ENCODE results near the gene LY6G5B. TPM values are rescaled to one million over a fixed set of nuclear protein-coding genes. Genes with fewer than 3 reads are reported as not detected.

Gene LY6G5B
- total and polyA plus RNA-seq, 2 donors (not counting 1 experiment from before 2014, with no cell fraction given): 28.4 to 44.2 TPM

DNA sequence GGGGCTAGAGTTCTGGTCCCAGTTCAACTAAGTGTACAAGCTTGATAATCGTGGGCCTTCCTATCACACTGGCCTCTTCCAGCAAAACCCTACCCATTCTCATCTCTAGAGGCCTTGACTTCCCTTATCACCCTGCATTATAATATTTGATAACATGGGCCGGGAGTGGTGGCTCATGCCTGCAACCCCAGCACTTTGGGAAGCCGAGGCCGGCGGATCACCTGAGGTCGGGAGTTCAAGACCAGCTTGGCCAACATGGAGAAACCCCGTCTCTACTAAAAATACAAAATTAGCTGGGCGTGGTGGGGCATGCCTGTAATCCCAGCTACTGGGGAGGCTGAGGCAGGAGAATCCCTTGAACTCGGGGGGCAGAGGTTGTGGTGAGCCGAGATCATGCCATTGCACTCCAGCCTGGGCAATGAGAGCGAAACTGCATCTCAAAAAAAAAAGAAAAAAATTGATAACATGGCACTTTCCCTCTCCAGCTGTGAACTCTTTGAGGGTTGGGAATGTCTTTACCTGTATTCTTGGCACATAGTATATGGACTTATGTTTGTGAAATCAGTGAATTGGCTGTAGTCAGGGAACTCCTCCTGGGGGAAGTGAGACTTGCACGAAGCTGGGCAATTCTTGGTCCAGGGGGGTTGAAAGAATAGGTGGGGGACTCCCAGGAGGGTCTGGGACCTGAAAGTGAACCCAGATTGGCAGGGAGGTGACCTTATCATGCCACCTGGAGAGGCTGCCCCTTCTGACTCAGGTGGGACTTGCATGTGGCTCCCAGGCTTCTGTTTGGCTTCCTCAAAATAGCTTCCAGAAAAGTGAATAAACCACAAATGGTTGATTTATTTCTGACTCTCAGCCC is 8.3 kb upstream of the LY6G5B start:
- H3K4me3 Mint-ChIP-seq: peak overlapping the region; percentile 94
- Histone ChIP-seq H3K4me3 (ENCODE audit: control extremely low read depth in 1 of 5, extremely low read depth in 1 of 5, insufficient read depth in 1 of 5, low read depth in 2 of 5, low read length in 4 of 5) (peak overlapping the region in 3 of 5 experiments; percentile 63 to 98 (median 94)), H3K27me3 (replicated peaks in 1 of 4; ENCODE audit: control extremely low read depth in 1 of 4, control insufficient read depth in 3 of 4, insufficient read depth in 4 of 4, low read length in 3 of 4) (no peaks in the 10 kb centered on the region), H3K27ac (ENCODE audit: low read length in 2 of 2) (peak overlapping the region; percentile 42 to 77), H2AFZ (ENCODE audit: insufficient read depth, low read depth, low read length, poor library complexity, severe bottlenecking) (peak overlapping the region; percentile 69), H3K4me2 (replicated peaks; ENCODE audit: low read depth, low read length, poor library complexity, severe bottlenecking) (peak overlapping the region; percentile 88), H3K4me1 (ENCODE audit: control insufficient read depth in 2 of 2, insufficient read depth in 2 of 2, low read length in 2 of 2) (peaks cover 45 to 65% of the 10 kb centered on the region in 2 donors), H3K9me3 (ENCODE audit: control extremely low read depth in 1 of 3, control insufficient read depth in 2 of 3, insufficient read depth in 1 of 3, low read length in 2 of 3) (no peaks in the 10 kb centered on the region), H4K20me1 (ENCODE audit: control insufficient read depth, insufficient read depth, low read length, poor library complexity, severe bottlenecking) (peaks cover 24% of the 10 kb centered on the region), H3K9ac (ENCODE audit: low read length) (peak overlapping the region; percentile 87), H3K36me3 (replicated peaks in 1 of 2; ENCODE audit: control extremely low read depth in 1 of 2, control insufficient read depth in 1 of 2, extremely low read depth in 1 of 2, insufficient read depth in 2 of 2, low read length in 1 of 2) (peaks cover 0 to 44% of the 10 kb centered on the region in 2 experiments), H3K79me2 (ENCODE audit: control insufficient read depth, insufficient read depth, low read length) (peaks cover 87% of the 10 kb centered on the region)
- intact Hi-C loops (cut with micrococcal nuclease): loop anchor here (2.0 kb wide), 1 partner anchor 65 kb away; no protein-coding TSS in a partner anchor
- ChIA-PET CTCF (interaction anchor here (0.6 to 2.4 kb wide), 10 partner anchors 10 to 1332 kb away, joined by 3 to 10 read pairs (median 3); partner anchors contain the start of gene NFKBIL1), POLR2A (interaction anchor here (0.5 to 5.9 kb wide), 7 partner anchors 9 to 240 kb away, joined by 3 to 57 read pairs (median 4); partner anchors contain the start of genes BAG6, PRRC2A and ZBTB12)
- peak overlapping the region; percentile 89 for H3K27ac Mint-ChIP-seq
- H3K4me1 Mint-ChIP-seq: peaks cover 69% of the 10 kb centered on the region
- no peak for ATAC-seq (ENCODE audit: low read depth)
- WGBS (ENCODE audit: insufficient coverage): 97% methylated on average over 9 of the region's 12 CpGs
- no peak for DNase-seq
- TF ChIP-seq CTCF (IDR thresholded peaks at IDR 0.05) (no peak), EZH2 (IDR thresholded peaks at IDR 0.05; ENCODE audit: borderline replicate concordance, insufficient read depth, low read depth, low read length, poor library complexity, severe bottlenecking) (no peak)
- no peaks in the 10 kb centered on the region for H3K27me3 Mint-ChIP-seq
- H3K9me3 Mint-ChIP-seq (ENCODE audit: insufficient read depth): no peaks in the 10 kb centered on the region
